HG03108 (cell line): ENCODE data around the gene CCL19.

ENCODE experiments used
- ATAC-seq: cut with Tn5 transposase; IDR thresholded peaks from one replicate; pipeline ENCODE4 v1.9.1; 2021; ENCODE audit warnings: moderate library complexity; ENCODE audit not compliant: unreplicated experiment

The CCL19 gene

DNA sequence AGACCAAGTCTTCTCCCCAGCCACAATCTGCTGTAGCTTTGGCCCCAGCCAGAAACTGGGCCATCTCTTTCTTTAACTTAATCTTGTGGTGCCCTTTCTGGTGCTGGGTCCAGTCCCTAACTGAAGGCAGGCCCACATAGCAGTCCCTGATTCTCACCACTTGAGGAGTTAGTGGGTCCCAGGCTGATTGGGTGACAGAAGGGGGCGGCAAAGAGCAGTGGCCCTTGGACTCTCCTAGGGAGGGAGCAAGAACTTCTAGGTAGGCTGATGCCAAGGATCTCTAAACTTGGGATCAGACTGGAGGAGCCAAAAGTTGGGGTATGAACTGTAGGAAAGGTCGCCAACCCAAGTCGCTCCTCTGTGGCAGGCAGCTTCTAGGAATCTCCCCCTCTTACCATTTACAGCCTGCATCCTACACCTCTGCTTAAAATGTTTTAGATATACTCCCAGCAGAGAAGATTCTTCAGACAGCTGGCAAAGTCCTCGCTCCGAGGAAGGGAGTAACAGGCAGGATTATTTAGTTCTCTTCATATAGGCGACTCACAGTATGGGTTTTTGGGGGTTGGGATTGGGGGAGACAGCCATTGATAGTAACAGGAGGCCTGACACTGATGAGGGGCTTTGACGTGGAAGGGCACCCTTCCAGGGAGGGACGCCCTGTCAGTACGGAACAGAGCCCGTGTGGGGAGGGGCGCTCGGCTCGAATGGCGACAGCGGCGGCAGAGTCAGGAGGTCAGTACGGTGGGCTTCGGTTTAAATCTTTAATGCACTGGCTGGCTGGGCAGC lies 26.6 kb downstream of the CCL19 start:
- peak; percentile 43 for ATAC-seq

DNA sequence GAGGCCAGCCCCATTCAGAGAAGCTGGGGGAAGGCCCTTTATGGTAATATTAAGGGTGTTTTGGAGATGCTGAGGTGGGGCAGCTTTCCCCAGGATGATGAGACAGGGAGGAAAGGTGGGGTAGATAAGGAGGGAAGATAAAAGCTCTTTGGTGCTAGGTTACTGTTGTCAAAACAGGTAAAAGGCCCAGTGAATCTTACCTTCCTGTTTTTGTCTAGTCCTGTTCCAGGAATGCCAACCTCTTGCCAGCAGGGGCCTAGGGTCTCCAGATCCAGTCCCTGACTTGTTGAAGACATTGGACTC lies 27.8 kb downstream of the CCL19 start:
- no peak for ATAC-seq

GRCh38 chr9:34662526-34663302 lies 28.4 kb downstream of the CCL19 start, which contains the start of gene CCL27:
Gene CCL27, minus strand, starts transcription at chr9:34662657. Its CDS starts 24 bp downstream, at chr9:34662633.
- no peak for ATAC-seq

- no peak for ATAC-seq
These were observed 31.4 kb downstream of the CCL19 start for GRCh38 chr9:34659592-34660253.

DNA sequence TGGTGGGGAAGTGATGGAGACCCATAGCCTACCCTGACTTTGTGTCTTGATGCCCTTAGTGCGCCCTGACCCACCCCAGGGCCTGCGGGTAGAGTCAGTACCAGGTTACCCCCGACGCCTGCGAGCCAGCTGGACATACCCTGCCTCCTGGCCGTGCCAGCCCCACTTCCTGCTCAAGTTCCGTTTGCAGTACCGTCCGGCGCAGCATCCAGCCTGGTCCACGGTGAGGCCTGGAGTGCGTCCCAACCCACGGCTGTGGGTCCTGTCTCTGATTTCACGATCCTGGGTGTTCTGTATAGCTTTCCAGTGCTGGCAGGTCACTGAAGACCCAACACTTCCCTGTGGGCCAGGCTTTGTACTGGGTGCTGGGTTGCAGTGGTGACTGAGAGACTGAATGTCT lies 32.6 kb downstream of the CCL19 start:
- no peak for ATAC-seq

GRCh38 chr9:34656992-34657391 lies 34.1 kb downstream of the CCL19 start:
- no peak for ATAC-seq

DNA sequence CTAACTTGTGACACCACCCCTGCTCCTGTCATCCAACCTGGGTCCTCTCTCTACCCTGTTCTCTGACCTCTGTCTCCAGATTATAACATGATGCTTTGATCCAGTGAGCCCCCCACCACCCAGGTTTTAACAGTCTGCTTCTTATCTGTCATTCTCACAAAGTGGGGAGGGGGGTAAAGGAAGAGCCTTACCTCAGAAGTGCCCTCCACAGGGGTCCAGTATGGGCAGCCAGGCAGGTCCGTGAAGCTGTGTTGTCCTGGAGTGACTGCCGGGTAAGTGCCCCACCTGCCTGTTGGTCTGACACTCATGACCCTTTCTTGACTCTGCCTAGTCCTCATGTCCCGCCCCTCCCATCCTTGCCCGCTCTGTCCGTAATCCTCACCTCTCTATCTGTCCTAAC lies 35.7 kb downstream of the CCL19 start:
- ATAC-seq: no peak

DNA sequence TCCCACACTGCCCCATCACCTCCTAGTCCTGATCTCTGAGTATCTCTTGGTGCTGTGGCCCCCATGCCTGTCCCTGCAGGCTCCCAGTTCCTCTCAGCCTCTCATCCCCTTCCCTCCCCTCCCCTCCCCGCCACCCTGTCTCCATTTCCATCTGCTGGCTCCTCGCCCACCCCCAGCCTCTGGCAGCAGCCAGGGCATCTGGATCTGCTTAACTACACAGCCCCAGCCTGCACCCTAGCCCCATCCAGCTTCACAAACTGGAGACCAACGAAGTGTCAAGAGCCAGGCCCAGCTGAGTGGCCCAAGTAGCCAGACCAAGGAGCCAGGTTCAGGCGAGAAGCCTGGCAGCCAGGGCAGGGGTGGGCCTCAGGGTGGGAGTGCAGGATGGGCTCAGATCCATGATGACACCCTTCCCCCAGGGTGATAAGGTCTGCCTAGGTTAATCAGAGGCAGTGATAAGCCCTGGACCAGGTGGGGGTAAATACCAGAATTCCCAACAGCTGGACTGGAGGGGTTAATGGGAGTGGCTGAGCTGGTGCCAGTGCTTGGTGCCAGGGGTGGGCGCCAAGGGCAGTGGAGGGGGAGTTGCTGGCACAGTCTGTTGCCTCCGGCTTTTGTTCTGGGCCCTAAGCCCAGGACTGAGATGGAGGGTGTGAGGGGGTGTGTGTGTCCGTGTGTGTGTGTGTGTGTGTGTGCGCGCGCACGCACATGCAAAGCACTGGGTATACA lies 36.6 kb downstream of the CCL19 start:
- ATAC-seq: no peak

DNA sequence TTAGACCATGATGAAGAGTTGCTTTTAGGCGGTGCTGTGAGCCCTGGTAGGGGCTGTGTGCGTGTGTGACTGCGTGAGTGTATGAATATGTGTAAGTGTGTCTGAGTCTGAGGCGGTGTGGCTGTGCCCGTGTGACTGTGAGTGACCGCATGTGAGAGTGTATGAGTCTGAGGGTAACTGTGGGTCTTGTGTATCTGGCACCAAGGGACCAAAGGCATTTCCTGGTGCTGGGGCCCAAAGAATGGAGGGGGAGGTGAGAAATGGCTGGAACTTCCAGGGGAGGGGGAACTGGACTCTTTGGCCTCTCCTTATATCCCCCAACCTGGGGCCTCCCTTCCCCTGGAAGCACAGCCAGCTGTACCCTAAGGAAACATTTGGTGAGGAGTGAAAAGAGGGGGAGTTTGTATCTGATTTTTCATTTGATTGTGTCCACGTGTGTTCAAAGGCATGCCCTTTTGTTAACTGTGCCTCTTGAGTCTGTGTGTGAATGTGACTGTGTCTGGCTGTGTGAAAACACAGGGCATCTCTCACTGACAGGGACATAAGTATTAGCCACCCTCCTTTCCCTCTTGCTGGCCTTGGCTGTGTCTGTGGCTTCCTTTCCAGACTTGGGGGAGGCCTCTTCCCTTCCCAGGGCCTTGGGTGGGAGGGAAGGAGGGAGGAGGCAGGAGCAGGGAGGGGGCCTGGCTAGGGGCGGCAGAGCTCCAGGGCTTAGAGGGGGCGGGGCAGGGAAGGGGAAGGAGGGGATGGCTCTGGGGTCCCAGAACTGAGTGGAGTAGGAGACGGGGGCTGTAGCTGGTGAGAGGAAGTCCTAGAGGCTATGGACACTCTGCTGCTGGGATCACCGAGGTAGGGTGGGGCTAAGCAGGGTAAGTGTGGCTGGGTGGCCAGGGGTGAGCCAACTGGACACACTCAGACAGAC lies 37.7 kb downstream of the CCL19 start:
- no peak for ATAC-seq

GRCh38 chr9:34652602-34653000 lies 38.5 kb downstream of the CCL19 start:
- ATAC-seq: no peak

DNA sequence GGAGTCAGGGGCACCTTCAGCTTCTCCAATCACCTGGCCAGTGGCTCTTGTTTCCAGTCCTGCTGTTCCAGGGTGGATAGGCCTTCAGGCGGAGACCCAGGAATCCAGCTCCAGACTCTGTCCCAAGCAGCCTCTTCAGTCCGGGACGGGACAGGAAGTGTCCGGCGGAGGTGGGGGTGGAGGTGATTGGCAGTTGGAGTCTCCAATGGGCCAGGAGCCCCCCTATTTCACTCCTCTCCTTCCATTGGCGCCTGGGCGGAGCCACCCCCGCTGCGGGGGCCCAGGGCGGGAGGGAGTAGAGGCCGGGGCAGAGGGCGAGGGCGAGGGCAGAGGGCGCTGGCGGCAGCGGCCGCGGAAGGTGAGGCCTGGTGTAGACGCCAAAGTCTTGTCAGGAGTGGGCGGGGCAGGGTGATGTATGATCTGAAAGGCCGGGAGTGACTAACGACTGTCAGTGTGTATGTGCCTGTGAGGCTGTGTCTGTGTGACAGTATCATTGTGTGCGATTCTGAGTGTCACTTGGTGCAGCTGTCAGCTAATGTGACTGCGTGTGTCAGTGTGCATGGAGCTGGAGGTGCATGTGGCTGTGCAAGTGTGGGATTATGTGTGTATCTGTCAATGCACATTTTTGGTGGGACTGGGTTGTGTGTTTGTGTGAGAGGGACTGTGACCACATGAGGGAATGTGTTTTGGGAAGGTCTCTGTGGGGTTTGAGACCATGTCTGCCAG lies 39.0 kb downstream of the CCL19 start, which contains the start of gene IL11RA:
TSS of gene IL11RA (plus strand) at position 310 of the 726 bp plus-strand sequence. CDS start 3,033 bp downstream, outside the sequence.
- ATAC-seq: no peak

DNA sequence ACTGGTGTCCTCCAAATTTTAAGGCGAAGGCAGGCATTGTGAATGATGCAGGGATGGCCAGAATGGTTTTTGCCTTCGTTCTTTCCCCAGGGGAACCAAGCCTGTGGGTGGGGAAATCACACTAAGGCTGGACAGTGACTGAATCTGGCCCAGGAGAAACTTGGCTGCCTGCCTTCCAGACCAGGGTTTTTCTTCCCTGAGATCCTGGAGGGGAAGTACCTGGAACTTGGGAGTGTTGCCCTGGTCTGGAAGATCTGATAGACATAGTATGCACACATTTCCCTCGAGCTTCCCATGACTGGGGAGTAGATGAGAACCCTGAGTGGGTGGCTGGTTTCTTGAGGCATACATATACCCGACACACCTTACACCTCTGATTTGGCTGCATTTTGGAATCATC lies 39.8 kb downstream of the CCL19 start:
- no peak for ATAC-seq

DNA sequence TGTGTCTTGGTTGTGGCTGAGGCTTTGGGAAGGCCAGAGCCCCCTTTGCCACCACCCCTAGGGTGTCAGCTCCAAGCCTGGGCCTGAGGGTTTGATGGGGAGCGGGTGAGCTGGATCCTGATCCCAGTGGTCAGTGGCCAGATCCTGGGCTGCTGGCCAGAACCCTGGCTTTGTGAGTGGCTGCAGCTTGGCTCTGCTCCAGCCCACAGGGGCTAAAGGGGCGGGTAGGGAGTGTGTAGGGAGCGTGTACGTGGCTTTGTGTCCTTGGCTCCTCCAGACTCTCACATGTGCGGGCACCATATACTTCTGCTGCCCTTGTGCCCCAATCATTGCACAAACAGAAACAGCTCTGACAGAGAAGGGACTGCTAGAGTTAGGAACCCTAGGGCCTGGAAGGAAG lies 40.3 kb downstream of the CCL19 start:
- no peak for ATAC-seq

DNA sequence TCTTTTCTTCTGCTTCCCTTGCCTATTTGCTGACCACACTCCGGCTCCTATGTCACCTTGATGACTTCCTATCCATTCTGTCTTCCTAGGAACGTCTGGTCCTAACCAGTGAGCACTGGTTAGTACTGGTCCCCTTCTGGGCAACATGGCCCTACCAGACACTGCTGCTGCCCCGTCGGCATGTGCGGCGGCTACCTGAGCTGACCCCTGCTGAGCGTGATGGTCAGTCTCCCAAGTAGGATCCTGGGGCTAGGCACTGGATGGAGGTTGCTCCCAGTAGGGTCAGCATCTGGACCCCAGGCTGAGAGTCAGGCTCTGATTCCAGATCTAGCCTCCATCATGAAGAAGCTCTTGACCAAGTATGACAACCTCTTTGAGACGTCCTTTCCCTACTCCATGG lies 42.4 kb downstream of the CCL19 start:
- no peak for ATAC-seq

- ATAC-seq: no peak
These were observed 43.4 kb downstream of the CCL19 start for GRCh38 chr9:34647651-34648050.

DNA sequence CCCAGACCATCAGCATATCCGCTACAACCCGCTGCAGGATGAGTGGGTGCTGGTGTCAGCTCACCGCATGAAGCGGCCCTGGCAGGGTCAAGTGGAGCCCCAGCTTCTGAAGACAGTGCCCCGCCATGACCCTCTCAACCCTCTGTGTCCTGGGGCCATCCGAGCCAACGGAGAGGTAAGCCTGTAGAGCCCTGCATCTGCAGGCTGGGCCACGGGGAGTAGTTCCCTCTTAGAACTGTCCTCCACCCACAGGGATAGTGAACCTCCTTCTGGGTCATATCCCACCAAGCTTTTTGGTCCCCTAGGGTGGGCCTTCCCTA lies 44.0 kb downstream of the CCL19 start:
- ATAC-seq: peak; percentile 22

- peak; percentile 81 for ATAC-seq
These were observed 44.6 kb downstream of the CCL19 start, which contains the start of gene GALT for GRCh38 chr9:34646211-34647083. Gene GALT, plus strand, starts transcription at chr9:34646675. Its CDS starts 30 bp downstream, at chr9:34646705.

DNA sequence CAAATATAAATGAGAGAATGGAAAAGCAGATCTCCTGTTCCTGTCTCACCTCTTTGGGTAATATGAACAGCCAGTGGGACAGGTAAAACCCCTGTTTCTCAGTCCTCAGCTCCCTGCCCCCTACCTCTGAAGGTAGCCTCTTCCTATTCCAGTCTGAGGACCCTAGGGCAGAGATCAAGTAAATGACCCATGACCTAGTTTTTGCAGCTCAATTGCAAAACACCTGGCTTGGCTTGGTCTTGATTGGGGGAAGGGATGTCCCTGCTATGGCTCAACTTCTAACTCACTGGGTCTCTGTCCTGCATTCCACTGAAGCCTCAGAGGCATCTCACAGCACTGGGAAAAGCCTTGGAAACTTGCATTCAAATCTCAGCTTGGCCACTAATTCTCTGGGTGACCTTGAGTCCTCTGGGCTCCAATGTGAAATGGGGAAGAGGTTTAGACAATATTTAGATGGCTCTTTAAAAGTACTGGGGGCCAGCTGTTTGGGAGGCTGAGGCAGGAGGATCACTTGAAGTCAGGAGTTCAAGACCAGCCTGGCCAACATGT lies 46.2 kb downstream of the CCL19 start:
- ATAC-seq: no peak
